ENCODE measurements around the gene CTRB2.

Gene CTRB2

DNA sequence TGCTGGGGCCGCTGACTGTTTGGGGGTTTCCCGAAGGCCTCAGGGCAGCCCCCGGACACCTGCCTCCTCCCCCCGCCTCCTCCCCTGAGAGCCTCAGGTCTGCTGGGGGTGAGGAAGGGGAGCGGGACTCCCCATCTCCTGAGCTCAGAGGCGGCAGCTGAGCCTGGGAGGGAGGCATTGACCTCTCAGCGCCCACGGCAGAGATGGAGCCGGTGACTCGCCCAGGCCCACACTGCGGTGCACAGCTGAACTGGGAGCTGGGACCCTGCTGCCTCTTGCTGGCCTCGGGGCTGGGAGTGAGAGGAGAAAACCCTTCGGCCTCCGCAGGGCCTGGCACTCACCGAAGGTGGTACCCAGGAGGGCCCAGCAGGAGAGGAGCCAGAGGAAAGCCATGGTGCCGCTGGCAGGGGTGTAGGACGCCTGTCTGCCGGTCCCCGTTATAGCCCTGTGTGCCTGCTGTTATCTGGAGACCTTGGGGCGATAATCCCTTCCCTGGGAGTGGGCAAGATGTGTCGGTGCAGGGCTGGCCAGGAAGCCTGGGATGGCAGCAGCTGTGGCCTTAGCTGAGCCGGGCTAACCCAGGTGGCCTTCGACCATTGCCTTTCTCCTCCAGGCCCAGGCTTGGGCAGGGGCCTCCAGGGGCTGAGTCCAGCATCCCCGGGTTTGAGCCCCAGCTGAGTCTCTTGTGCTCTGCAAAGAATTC is at the start of gene CTRB2:
Gene CTRB2 (minus strand): TSS at position 413 of the 703 bp plus-strand sequence. CDS start 20 bp downstream, at position 393.
- no peaks in the 10 kb centered on the region for H3K36me3 ChIP-seq (ENCODE audit: insufficient read depth, low read length)
- no peak within 1 kb of the TSS for H3K9ac ChIP-seq (ENCODE audit: low read length)
- H3K9me2 ChIP-seq (ENCODE audit: low read depth, low read length): no peaks in the 10 kb centered on the region
- H3K27ac ChIP-seq (ENCODE audit: low read depth, low read length, poor library complexity, severe bottlenecking): no peak within 1 kb of the TSS
- TF ChIP-seq, protein P1, sequence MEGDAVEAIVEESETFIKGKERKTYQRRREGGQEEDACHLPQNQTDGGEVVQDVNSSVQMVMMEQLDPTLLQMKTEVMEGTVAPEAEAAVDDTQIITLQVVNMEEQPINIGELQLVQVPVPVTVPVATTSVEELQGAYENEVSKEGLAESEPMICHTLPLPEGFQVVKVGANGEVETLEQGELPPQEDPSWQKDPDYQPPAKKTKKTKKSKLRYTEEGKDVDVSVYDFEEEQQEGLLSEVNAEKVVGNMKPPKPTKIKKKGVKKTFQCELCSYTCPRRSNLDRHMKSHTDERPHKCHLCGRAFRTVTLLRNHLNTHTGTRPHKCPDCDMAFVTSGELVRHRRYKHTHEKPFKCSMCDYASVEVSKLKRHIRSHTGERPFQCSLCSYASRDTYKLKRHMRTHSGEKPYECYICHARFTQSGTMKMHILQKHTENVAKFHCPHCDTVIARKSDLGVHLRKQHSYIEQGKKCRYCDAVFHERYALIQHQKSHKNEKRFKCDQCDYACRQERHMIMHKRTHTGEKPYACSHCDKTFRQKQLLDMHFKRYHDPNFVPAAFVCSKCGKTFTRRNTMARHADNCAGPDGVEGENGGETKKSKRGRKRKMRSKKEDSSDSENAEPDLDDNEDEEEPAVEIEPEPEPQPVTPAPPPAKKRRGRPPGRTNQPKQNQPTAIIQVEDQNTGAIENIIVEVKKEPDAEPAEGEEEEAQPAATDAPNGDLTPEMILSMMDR (IDR thresholded peaks at IDR 0.05; ENCODE audit: low read length): no peak
- TF ChIP-seq EZH2 (IDR thresholded peaks at IDR 0.05; ENCODE audit: borderline replicate concordance, low read length): no peak
- H3K4me3 ChIP-seq (ENCODE audit: low read depth, low read length, poor library complexity, severe bottlenecking): no peak within 1 kb of the TSS
- H3K4me2 ChIP-seq (ENCODE audit: low read length): no peak within 1 kb of the TSS
- no peak within 1 kb of the TSS for H2AFZ ChIP-seq (ENCODE audit: low read length)
- peaks cover 3% of the 10 kb centered on the region; the same call in 1 of the 2 replicates for H3K27me3 ChIP-seq (ENCODE audit: insufficient read depth, low read length)
- no peaks in the 10 kb centered on the region for H3K79me2 ChIP-seq (ENCODE audit: insufficient read depth, low read length)
- no peaks in the 10 kb centered on the region for H3K4me1 ChIP-seq (ENCODE audit: insufficient read depth, low read length, severe bottlenecking)
- no peaks in the 10 kb centered on the region for H3F3A ChIP-seq (ENCODE audit: insufficient read depth, low read length)
- H3K9me3 ChIP-seq (ENCODE audit: low read length): no peaks in the 10 kb centered on the region
- H4K20me1 ChIP-seq (ENCODE audit: insufficient read depth, low read length): no peaks in the 10 kb centered on the region

DNA sequence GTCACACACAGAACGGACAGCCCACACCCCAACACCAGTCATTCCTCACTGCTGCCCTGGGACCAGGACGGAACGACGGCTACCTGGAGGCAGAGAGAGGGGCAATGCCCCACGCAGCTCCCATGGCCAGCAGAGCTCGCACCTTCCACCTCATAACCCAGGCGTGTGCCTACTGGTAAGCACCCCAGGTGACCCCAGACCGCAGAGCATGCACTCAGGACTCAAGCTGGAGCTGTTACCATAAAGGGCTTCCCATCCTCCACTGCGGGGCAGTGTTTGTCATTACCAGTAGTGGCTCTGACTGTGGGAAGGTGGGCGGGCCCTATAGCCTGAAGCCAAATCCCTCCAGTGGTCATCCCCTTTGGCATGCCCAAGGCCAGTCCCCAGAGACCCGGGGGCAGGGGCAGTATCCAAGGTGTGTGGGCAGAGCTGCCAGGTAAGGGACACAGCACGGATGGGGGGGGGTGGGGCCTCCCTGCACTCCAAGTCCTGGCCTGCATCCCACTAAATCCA is 49.2 kb upstream of the CTRB2 start:
- Histone ChIP-seq H3K4me3 (ENCODE audit: low read depth, low read length, poor library complexity, severe bottlenecking) (no peak overlapping the region), H3K9me3 (ENCODE audit: low read length) (no peaks in the 10 kb centered on the region), H3K27me3 (ENCODE audit: insufficient read depth, low read length) (0 out of 2 replicates have a peak, but pooled peaks cover 9% of the 10 kb centered on the region), H3K79me2 (ENCODE audit: insufficient read depth, low read length) (no peaks in the 10 kb centered on the region), H3K36me3 (ENCODE audit: insufficient read depth, low read length) (no peaks in the 10 kb centered on the region), H3K9me2 (ENCODE audit: low read depth, low read length) (no peaks in the 10 kb centered on the region), H4K20me1 (ENCODE audit: insufficient read depth, low read length) (no peaks in the 10 kb centered on the region), H3K4me1 (ENCODE audit: insufficient read depth, low read length, severe bottlenecking) (peaks cover under 1% of the 10 kb centered on the region), H3K4me2 (ENCODE audit: low read length) (no peak overlapping the region), H3K9ac (ENCODE audit: low read length) (no peak overlapping the region), H2AFZ (ENCODE audit: low read length) (no peak overlapping the region), H3K27ac (ENCODE audit: low read depth, low read length, poor library complexity, severe bottlenecking) (no peak overlapping the region), H3F3A (ENCODE audit: insufficient read depth, low read length) (no peaks in the 10 kb centered on the region)
- TF ChIP-seq, protein P1 (IDR thresholded peaks at IDR 0.05; ENCODE audit: low read length): no peak; the same call in 1 of the 2 replicates
- TF ChIP-seq EZH2 (IDR thresholded peaks at IDR 0.05; ENCODE audit: borderline replicate concordance, low read length): no peak

GRCh38 chr16:75254359-75254837 is 47.4 kb upstream of the CTRB2 start:
- H3K9ac ChIP-seq (ENCODE audit: low read length): no peak overlapping the region
- no peak overlapping the region for H3K27ac ChIP-seq (ENCODE audit: low read depth, low read length, poor library complexity, severe bottlenecking)
- H3K36me3 ChIP-seq (ENCODE audit: insufficient read depth, low read length): no peaks in the 10 kb centered on the region
- no peak overlapping the region for H2AFZ ChIP-seq (ENCODE audit: low read length)
- peaks cover 13% of the 10 kb centered on the region; the same call in 1 of the 2 replicates for H3K27me3 ChIP-seq (ENCODE audit: insufficient read depth, low read length)
- no peak for TF ChIP-seq EZH2 (IDR thresholded peaks at IDR 0.05; ENCODE audit: borderline replicate concordance, low read length)
- TF ChIP-seq, protein P1 (IDR thresholded peaks at IDR 0.05; ENCODE audit: low read length): no peak
- H3K9me3 ChIP-seq (ENCODE audit: low read length): no peaks in the 10 kb centered on the region
- no peaks in the 10 kb centered on the region for H3F3A ChIP-seq (ENCODE audit: insufficient read depth, low read length)
- no peaks in the 10 kb centered on the region for H3K79me2 ChIP-seq (ENCODE audit: insufficient read depth, low read length)
- H3K4me3 ChIP-seq (ENCODE audit: low read depth, low read length, poor library complexity, severe bottlenecking): no peak overlapping the region
- H3K4me1 ChIP-seq (ENCODE audit: insufficient read depth, low read length, severe bottlenecking): peaks cover 11% of the 10 kb centered on the region
- H3K4me2 ChIP-seq (ENCODE audit: low read length): no peak overlapping the region
- H4K20me1 ChIP-seq (ENCODE audit: insufficient read depth, low read length): no peaks in the 10 kb centered on the region
- no peaks in the 10 kb centered on the region for H3K9me2 ChIP-seq (ENCODE audit: low read depth, low read length)
